GM23338 (cell line): Measurements from ENCODE around the gene SMIM35. TPM values are rescaled to one million over a fixed set of nuclear protein-coding genes. Genes with fewer than 3 reads are reported as not detected.
A peak's percentile ranks its signal among the peaks of the same experiment; 100 is the strongest.

Source experiments
- ATAC-seq: fragments of 200-7000 bp; cut with Tn5 transposase; 3 replicates; pipeline ENCODE4 v1.9.1; 2020
- DNase-seq: peaks from one replicate; pipeline ENCODE4 v3.0.0-alpha.2; 2015; ENCODE audit warnings: low spot score
- H2AFZ ChIP-seq: fragments of 200-600 bp; sonication (generic); 2 replicates; pipeline ENCODE4 v1.8.0; 2016; ENCODE audit warnings: antibody characterized with exemption, mild to moderate bottlenecking, moderate library complexity
- H3F3A ChIP-seq: fragments of 200-600 bp; sonication (generic); replicated peaks from 2 replicates; pipeline ENCODE4 v1.8.0; 2017; ENCODE audit warnings: antibody characterized with exemption, mixed run types, low read depth
- H3K27ac ChIP-seq: fragments of 200-600 bp; sonication (generic); 2 replicates; pipeline ENCODE4 v1.6.1; 2016; ENCODE audit warnings: low read depth
- H3K27me3 ChIP-seq: fragments of 200-600 bp; sonication (generic); 2 replicates; pipeline ENCODE4 v1.8.0; 2016; ENCODE audit warnings: mild to moderate bottlenecking, mixed run types, moderate library complexity; ENCODE audit not compliant: insufficient read depth
- H3K36me3 ChIP-seq: fragments of 200-600 bp; sonication (generic); 2 replicates; pipeline ENCODE4 v1.8.0; 2016; ENCODE audit warnings: mild to moderate bottlenecking; ENCODE audit not compliant: insufficient read depth
- H3K4me1 ChIP-seq: fragments of 200-600 bp; sonication (generic); 2 replicates; pipeline ENCODE4 v1.8.0; 2016; ENCODE audit warnings: mild to moderate bottlenecking, moderate library complexity; ENCODE audit not compliant: insufficient read depth
- H3K4me2 ChIP-seq: fragments of 200-600 bp; sonication (generic); 2 replicates; pipeline ENCODE4 v1.7.1; 2017; ENCODE audit warnings: mixed run types
- H3K4me3 ChIP-seq: fragments of 200-600 bp; sonication (generic); 2 replicates; pipeline ENCODE4 v1.6.1; 2016; ENCODE audit warnings: mixed run types
- H3K79me2 ChIP-seq: fragments of 200-600 bp; sonication (generic); replicated peaks from 2 replicates; pipeline ENCODE4 v1.8.0; 2017; ENCODE audit warnings: mild to moderate bottlenecking; ENCODE audit not compliant: insufficient read depth
- H3K9me2 ChIP-seq: fragments of 200-600 bp; sonication (generic); 2 replicates; pipeline ENCODE4 v1.8.0; 2017; ENCODE audit not compliant: insufficient read depth
- H4K20me1 ChIP-seq: fragments of 200-600 bp; sonication (generic); replicated peaks from 2 replicates; pipeline ENCODE4 v1.8.0; 2017; ENCODE audit warnings: mild to moderate bottlenecking; ENCODE audit not compliant: insufficient read depth
- H3K27ac Mint-ChIP-seq: 2 replicates; pipeline ENCODE4 v1.8.0; 2020; ENCODE audit warnings: inconsistent platforms, mild to moderate bottlenecking, moderate library complexity, mixed read lengths
- H3K27me3 Mint-ChIP-seq: 3 replicates; pipeline ENCODE4 v1.8.0; 2022; ENCODE audit warnings: low read depth, mild to moderate bottlenecking, moderate library complexity, mixed read lengths, inconsistent platforms; ENCODE audit not compliant: insufficient read depth, poor library complexity
- H3K36me3 Mint-ChIP-seq: 3 replicates; pipeline ENCODE4 v1.8.0; 2021; ENCODE audit warnings: low read depth, mild to moderate bottlenecking, inconsistent platforms, moderate library complexity, mixed read lengths
- H3K4me1 Mint-ChIP-seq: 3 replicates; pipeline ENCODE4 v1.8.0; 2020; ENCODE audit warnings: mild to moderate bottlenecking, inconsistent platforms, mixed read lengths
- H3K4me3 Mint-ChIP-seq: 3 replicates; pipeline ENCODE4 v1.8.0; 2021; ENCODE audit warnings: moderate library complexity, mild to moderate bottlenecking, inconsistent platforms, mixed read lengths
- H3K9me3 Mint-ChIP-seq: 3 replicates; pipeline ENCODE4 v1.8.0; 2020; ENCODE audit warnings: moderate library complexity, mild to moderate bottlenecking, inconsistent platforms, mixed read lengths
- ETS1 ChIP-seq: IDR thresholded peaks from 2 replicates; pipeline ENCODE4 v1.6.1; 2016; ENCODE audit warnings: antibody characterized with exemption
- EZH2phosphoT487 ChIP-seq: fragments of 200-600 bp; sonication (generic); IDR thresholded peaks from one replicate; pipeline ENCODE4 v1.8.1; 2018; ENCODE audit warnings: antibody characterized with exemption; ENCODE audit not compliant: unreplicated experiment
- POLR2AphosphoS5 ChIP-seq: IDR thresholded peaks from 2 replicates; pipeline ENCODE4 v1.6.1; 2016; ENCODE audit warnings: antibody characterized with exemption, low read depth
- STAT1 ChIP-seq: IDR thresholded peaks from one replicate; pipeline ENCODE4 v1.6.1; 2016; ENCODE audit warnings: antibody characterized with exemption; ENCODE audit not compliant: unreplicated experiment
- ZNF462 ChIP-seq: fragments of 250-450 bp; sonication (Bioruptor Pico); IDR thresholded peaks from 2 replicates; pipeline ENCODE4 v1.5.0; 2020; ENCODE audit warnings: mild to moderate bottlenecking, moderate library complexity
- polyA plus RNA-seq: library from polyadenylated mRNA; unstranded; fragments of >200 nt; fragmentation: Nextera tagmentation; extraction: Ambion mirVana; gene quantifications from 2 replicates; pipeline ENCODE4 v1.2.1, GENCODE V29; 2016
- total RNA-seq: library from RNA; depleted of rRNA; stranded (reverse); fragments of >200 nt; shearing (Covaris generic); gene quantifications from 2 replicates; pipeline ENCODE4 v1.2.3, GENCODE V29; 2014

Gene SMIM35
- total and polyA plus RNA-seq, 2 experiments from 2014 or later, result not detected

- Mint-ChIP-seq H3K36me3 (no peaks in the 10 kb centered on the region), H3K4me3 (no peak overlapping the region), H3K27ac (no peak overlapping the region), H3K4me1 (peaks cover 4% of the 10 kb centered on the region; the same call in 2 of the 3 replicates), H3K9me3 (no peaks in the 10 kb centered on the region), H3K27me3 (peaks cover 6% of the 10 kb centered on the region)
- TF ChIP-seq ZNF462 (no peak), POLR2AphosphoS5 (no peak), STAT1 (no peak)
- Histone ChIP-seq H3K36me3 (no peaks in the 10 kb centered on the region), H3K27me3 (no peaks in the 10 kb centered on the region), H3K4me3 (no peak overlapping the region), H4K20me1 (no peaks in the 10 kb centered on the region), H3F3A (no peaks in the 10 kb centered on the region), H3K79me2 (no peaks in the 10 kb centered on the region), H3K9me2 (no peaks in the 10 kb centered on the region), H3K4me2 (no peak overlapping the region), H3K4me1 (no peaks in the 10 kb centered on the region), H2AFZ (peak overlapping the region; percentile 23; the same call in 1 of the 2 replicates), H3K27ac (no peak overlapping the region)
- ATAC-seq (no peak), DNase-seq (no peak)
Observed at GRCh38 chr11:118128721-118129470, 42.1 kb upstream of the SMIM35 start.

- Mint-ChIP-seq H3K4me3 (no peak overlapping the region), H3K36me3 (no peaks in the 10 kb centered on the region)
- no peak for ATAC-seq
- TF ChIP-seq EZH2phosphoT487 (no peak), POLR2AphosphoS5 (no peak), ETS1 (no peak), STAT1 (no peak)
Observed at GRCh38 chr11:118128310-118128709, 41.5 kb upstream of the SMIM35 start.

More at GRCh38 chr11:118128310-118128709, 41.5 kb upstream of the SMIM35 start:
- no peak overlapping the region for H3K27ac ChIP-seq
- no peaks in the 10 kb centered on the region for H3F3A ChIP-seq
- no peaks in the 10 kb centered on the region for H3K4me1 ChIP-seq
- no peak overlapping the region for H3K4me2 ChIP-seq
- H3K36me3 ChIP-seq, result no peaks in the 10 kb centered on the region
- H3K9me2 ChIP-seq, result no peaks in the 10 kb centered on the region
- H3K79me2 ChIP-seq, result no peaks in the 10 kb centered on the region
- Mint-ChIP-seq H3K27ac (no peak overlapping the region), H3K4me1 (peaks cover 4% of the 10 kb centered on the region; the same call in 2 of the 3 replicates), H3K27me3 (peaks cover 5% of the 10 kb centered on the region), H3K9me3 (no peaks in the 10 kb centered on the region)
- no peak overlapping the region for H3K4me3 ChIP-seq
- peak overlapping the region; percentile 23; the same call in 1 of the 2 replicates for H2AFZ ChIP-seq
- no peaks in the 10 kb centered on the region for H3K27me3 ChIP-seq
- no peaks in the 10 kb centered on the region for H4K20me1 ChIP-seq
- no peak for DNase-seq
